PC-3 (cell line): ENCODE data around the gene BRD3. TPM values are rescaled to one million over a fixed set of nuclear protein-coding genes. Genes with fewer than 3 reads are reported as not detected.

Experiments
- ATAC-seq: fragments of 200-7000 bp; cut with Tn5 transposase; 2 replicates; pipeline ENCODE4 v1.9.1; 2020; ENCODE audit warnings: mild to moderate bottlenecking, moderate library complexity
- BruUV-seq: library from RNA; stranded (reverse); fragments of 400-500 nt; replicated peaks from 2 replicates; lab custom pipeline; 2021; lab: Mats Ljungman, UMichigan
- CTCF ChIA-PET: fragments of 300-600 bp; sonication (Branson Sonifier 250); formaldehyde crosslinking; loops from one replicate; lab custom pipeline; 2022; ENCODE audit warnings: antibody characterized with exemption; lab: Charles Lee
- POLR2A ChIA-PET: fragments of 300-600 bp; sonication (Branson Sonifier 250); formaldehyde crosslinking; loops from one replicate; lab custom pipeline; 2022; ENCODE audit warnings: antibody characterized with exemption; ENCODE audit not compliant: unreplicated experiment; lab: Charles Lee
- DNase-seq: peaks from one replicate; pipeline ENCODE4 v3.0.0-alpha.2; 2015
- H2AFZ ChIP-seq: fragments of 300-600 bp; sonication (generic); 2 replicates; pipeline ENCODE4 v1.6.0; 2016; ENCODE audit warnings: antibody characterized with exemption, low read length
- H3F3A ChIP-seq: fragments of 300-600 bp; sonication (generic); one replicate; pipeline ENCODE4 v1.6.0; 2017; ENCODE audit warnings: antibody characterized with exemption, low read length, control low read depth, mild to moderate bottlenecking; ENCODE audit not compliant: unreplicated experiment
- H3K27ac ChIP-seq: fragments of 300-600 bp; sonication (generic); 2 replicates; pipeline ENCODE4 v1.5.1; 2016; ENCODE audit warnings: mild to moderate bottlenecking, low read length
- H3K27me3 ChIP-seq: fragments of 300-600 bp; sonication (generic); 2 replicates; pipeline ENCODE4 v1.6.1; 2016; ENCODE audit warnings: low read length, mixed read lengths
- H3K36me3 ChIP-seq: fragments of 300-600 bp; sonication (generic); 2 replicates; pipeline ENCODE4 v1.6.1; 2016; ENCODE audit warnings: low read depth, mixed run types, low read length, mixed read lengths
- H3K4me1 ChIP-seq: fragments of 300-600 bp; sonication (generic); 2 replicates; pipeline ENCODE4 v1.5.1; 2016; ENCODE audit warnings: low read length; ENCODE audit not compliant: insufficient read depth
- H3K4me2 ChIP-seq: fragments of 300-600 bp; sonication (generic); 2 replicates; pipeline ENCODE4 v1.6.0; 2016; ENCODE audit warnings: low read length
- H3K4me3 ChIP-seq: fragments of 300-600 bp; sonication (generic); 2 replicates; pipeline ENCODE4 v1.5.1; 2016; ENCODE audit warnings: mild to moderate bottlenecking, low read length, mixed read lengths
- H3K79me2 ChIP-seq: fragments of 300-600 bp; sonication (generic); 2 replicates; pipeline ENCODE4 v1.6.1; 2017; ENCODE audit warnings: low read length, mixed read lengths
- H3K9ac ChIP-seq: fragments of 300-600 bp; sonication (generic); 2 replicates; pipeline ENCODE4 v1.6.0; 2016; ENCODE audit warnings: mild to moderate bottlenecking, low read length
- H3K9me2 ChIP-seq: fragments of 300-600 bp; sonication (generic); replicated peaks from 2 replicates; pipeline ENCODE4 v1.6.1; 2016; ENCODE audit warnings: mixed run types, low read length, mixed read lengths
- H3K9me3 ChIP-seq: fragments of 300-600 bp; sonication (generic); 2 replicates; pipeline ENCODE4 v1.6.1; 2016; ENCODE audit warnings: low read length, mixed read lengths
- H4K20me1 ChIP-seq: fragments of 300-600 bp; sonication (generic); 2 replicates; pipeline ENCODE4 v1.6.1; 2016; ENCODE audit warnings: low read length, mixed read lengths
- EZH2 ChIP-seq: fragments of 300-600 bp; sonication (generic); IDR thresholded peaks from one replicate; pipeline ENCODE4 v1.6.1; 2017; ENCODE audit warnings: antibody characterized with exemption, mild to moderate bottlenecking, low read length; ENCODE audit not compliant: unreplicated experiment
- EZH2phosphoT487 ChIP-seq: fragments of 300-600 bp; sonication (generic); IDR thresholded peaks from 2 replicates; pipeline ENCODE4 v1.6.1; 2018; ENCODE audit warnings: mild to moderate bottlenecking, antibody characterized with exemption, low read length, borderline replicate concordance
- intact Hi-C: fragments of 100-400 bp; cut with micrococcal nuclease; formaldehyde crosslinking; loops from 2 replicates; pipeline ENCODE4 v1.9.0; 2023
- total RNA-seq: library from RNA; depleted of rRNA; stranded (reverse); fragments of >200 nt; gene quantifications from 2 replicates; pipeline ENCODE4 v1.2.3, GENCODE V29; 2014
- TF ChIP-seq, protein P1 (sequence below): fragments of 300-600 bp; sonication (generic); conservative IDR thresholded peaks from 2 replicates; pipeline ENCODE4 v1.5.1; 2017; ENCODE audit warnings: antibody characterized with exemption, low read depth, mild to moderate bottlenecking, low read length

Gene BRD3
- total RNA-seq, 1 experiment from 2014 or later: 5.5 TPM

DNA sequence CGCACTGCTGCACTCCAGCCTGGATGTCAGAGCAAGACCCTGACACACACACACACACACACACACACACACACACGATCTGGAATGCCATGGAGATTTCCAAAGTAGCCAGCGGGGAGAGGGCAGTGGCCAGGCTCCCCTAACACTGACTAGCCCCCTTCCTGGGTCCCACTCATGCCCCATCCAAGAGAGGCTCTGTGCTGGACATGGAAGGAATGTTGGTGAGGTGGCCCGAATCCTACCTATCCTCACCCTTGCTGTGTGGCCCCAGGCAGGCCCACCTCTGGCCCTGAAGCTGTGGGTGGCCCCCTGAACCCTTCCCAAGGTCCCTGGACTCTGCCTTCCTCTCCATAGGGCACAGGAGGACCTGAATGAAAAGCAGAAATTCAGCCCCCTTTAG lies 7.3 kb downstream of the BRD3 start:
- Histone ChIP-seq H3K27me3 (no peaks in the 10 kb centered on the region), H3K9me2 (no peaks in the 10 kb centered on the region), H2AFZ (no peak overlapping the region), H3K4me1 (peaks cover 37% of the 10 kb centered on the region), H3K9me3 (no peaks in the 10 kb centered on the region), H3K27ac (no peak overlapping the region), H4K20me1 (no peaks in the 10 kb centered on the region), H3K4me3 (no peak overlapping the region), H3K9ac (no peak overlapping the region), H3F3A (no peaks in the 10 kb centered on the region), H3K79me2 (peaks cover 80% of the 10 kb centered on the region), H3K36me3 (no peaks in the 10 kb centered on the region), H3K4me2 (no peak overlapping the region)
- ATAC-seq (no peak), DNase-seq (no peak)
- BruUV-seq: no TSS peak
- TF ChIP-seq EZH2 (no peak), EZH2phosphoT487 (no peak)
- TF ChIP-seq, protein P1, sequence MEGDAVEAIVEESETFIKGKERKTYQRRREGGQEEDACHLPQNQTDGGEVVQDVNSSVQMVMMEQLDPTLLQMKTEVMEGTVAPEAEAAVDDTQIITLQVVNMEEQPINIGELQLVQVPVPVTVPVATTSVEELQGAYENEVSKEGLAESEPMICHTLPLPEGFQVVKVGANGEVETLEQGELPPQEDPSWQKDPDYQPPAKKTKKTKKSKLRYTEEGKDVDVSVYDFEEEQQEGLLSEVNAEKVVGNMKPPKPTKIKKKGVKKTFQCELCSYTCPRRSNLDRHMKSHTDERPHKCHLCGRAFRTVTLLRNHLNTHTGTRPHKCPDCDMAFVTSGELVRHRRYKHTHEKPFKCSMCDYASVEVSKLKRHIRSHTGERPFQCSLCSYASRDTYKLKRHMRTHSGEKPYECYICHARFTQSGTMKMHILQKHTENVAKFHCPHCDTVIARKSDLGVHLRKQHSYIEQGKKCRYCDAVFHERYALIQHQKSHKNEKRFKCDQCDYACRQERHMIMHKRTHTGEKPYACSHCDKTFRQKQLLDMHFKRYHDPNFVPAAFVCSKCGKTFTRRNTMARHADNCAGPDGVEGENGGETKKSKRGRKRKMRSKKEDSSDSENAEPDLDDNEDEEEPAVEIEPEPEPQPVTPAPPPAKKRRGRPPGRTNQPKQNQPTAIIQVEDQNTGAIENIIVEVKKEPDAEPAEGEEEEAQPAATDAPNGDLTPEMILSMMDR: no peak
- intact Hi-C loops: no loop called here
- CTCF ChIA-PET: no interaction called here
- POLR2A ChIA-PET: no interaction called here

DNA sequence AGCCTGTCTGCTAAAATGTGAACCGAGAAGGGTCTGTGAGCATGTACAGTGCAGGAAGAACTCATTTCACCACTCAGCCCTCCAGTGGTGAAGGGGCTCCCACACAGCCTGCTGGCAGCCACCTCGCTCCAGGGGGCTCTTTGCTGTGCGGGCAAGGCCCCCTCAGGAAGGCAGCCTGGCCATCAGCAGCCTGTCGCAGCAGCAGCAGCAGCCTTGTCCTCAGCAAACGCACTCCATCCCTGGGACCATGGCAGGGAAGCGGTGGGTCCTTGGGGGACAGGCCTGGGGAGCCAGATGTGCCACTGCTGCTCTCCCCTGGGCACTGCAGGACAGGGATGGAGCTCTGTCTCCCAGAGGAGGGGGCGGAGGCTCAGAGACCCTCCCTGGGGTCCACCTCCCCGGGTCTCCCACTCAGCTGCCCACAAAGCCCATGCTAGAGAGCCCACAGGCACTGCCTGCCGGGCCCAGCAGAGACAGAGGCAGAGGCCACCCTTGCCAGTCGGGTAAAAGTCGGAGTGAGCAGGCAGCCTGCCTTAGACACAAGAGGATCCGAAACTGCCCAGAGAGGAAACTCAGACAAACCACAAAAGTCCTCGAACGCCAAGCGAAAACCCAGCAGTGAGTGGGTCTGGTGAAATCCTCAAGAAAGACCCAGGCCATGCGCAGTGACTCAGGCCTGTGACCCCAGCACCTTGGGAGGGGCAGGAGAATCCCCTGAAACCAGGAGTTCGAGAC lies 8.0 kb downstream of the BRD3 start:
- Histone ChIP-seq H3F3A (no peaks in the 10 kb centered on the region), H3K27ac (peak overlapping the region; percentile 76; the same call in 1 of the 2 replicates), H4K20me1 (no peaks in the 10 kb centered on the region), H3K27me3 (no peaks in the 10 kb centered on the region), H3K36me3 (no peaks in the 10 kb centered on the region), H3K9ac (no peak overlapping the region), H3K4me1 (peaks cover 41% of the 10 kb centered on the region), H3K4me2 (peak overlapping the region; percentile 82; the same call in 1 of the 2 replicates), H3K4me3 (no peak overlapping the region; the same call in 1 of the 2 replicates), H3K9me2 (no peaks in the 10 kb centered on the region), H3K9me3 (no peaks in the 10 kb centered on the region), H3K79me2 (peaks cover 80% of the 10 kb centered on the region), H2AFZ (no peak overlapping the region)
- ATAC-seq (no peak), DNase-seq (no peak)
- BruUV-seq: no TSS peak
- ChIA-PET CTCF (interaction anchor here (0.5 kb wide), 1 partner anchor 222 kb away, joined by 6 read pairs; no protein-coding TSS in a partner anchor), POLR2A (no interaction called here)
- intact Hi-C loops: no loop called here
- TF ChIP-seq, protein P1: no peak
- TF ChIP-seq EZH2 (no peak), EZH2phosphoT487 (no peak)

DNA sequence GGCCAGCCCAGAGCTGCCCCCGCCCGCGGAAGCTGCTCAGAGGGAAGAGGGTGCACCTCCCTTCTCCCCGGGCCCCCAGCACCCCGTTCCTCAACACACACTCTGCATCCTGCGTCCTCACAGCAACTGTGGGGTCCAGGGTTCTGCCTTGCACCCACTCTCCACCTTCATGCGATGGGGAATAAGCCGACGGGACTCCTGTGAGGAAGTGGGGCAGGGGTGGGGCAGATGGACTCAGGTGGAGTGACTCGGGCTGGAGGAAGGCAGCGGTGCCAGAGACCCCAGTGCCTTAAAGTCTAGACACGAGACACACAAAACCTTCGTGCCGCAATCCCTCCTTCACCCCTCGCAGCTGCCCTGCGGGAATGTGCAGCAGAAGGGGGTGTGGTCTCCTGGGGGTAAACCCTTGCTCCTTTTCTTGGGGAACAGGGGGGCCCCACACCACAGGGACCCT lies 8.6 kb downstream of the BRD3 start:
- no peaks in the 10 kb centered on the region for H4K20me1 ChIP-seq

More for the DNA sequence above, 8.6 kb downstream of the BRD3 start:
- H3K4me1 ChIP-seq: peaks cover 41% of the 10 kb centered on the region
- BruUV-seq: no TSS peak
- no peaks in the 10 kb centered on the region for H3F3A ChIP-seq
- H3K27me3 ChIP-seq: no peaks in the 10 kb centered on the region
- peak overlapping the region; percentile 76 for H3K27ac ChIP-seq
- H3K4me3 ChIP-seq: peak overlapping the region; percentile 47; the same call in 1 of the 2 replicates
- TF ChIP-seq EZH2 (no peak), EZH2phosphoT487 (no peak)
- TF ChIP-seq, protein P1: no peak
- H3K36me3 ChIP-seq: no peaks in the 10 kb centered on the region
- H3K9me2 ChIP-seq: no peaks in the 10 kb centered on the region
- no peak overlapping the region for H2AFZ ChIP-seq
- POLR2A ChIA-PET: no interaction called here
- CTCF ChIA-PET: no interaction called here
- intact Hi-C loops: no loop called here
- ATAC-seq (no peak), DNase-seq (no peak)
- H3K9ac ChIP-seq: peak overlapping the region; percentile 21; the same call in 1 of the 2 replicates
- no peaks in the 10 kb centered on the region for H3K9me3 ChIP-seq
- peak overlapping the region; percentile 82 for H3K4me2 ChIP-seq
- H3K79me2 ChIP-seq: peaks cover 80% of the 10 kb centered on the region
